ENCODE results near the gene PTGFR.

DNA sequence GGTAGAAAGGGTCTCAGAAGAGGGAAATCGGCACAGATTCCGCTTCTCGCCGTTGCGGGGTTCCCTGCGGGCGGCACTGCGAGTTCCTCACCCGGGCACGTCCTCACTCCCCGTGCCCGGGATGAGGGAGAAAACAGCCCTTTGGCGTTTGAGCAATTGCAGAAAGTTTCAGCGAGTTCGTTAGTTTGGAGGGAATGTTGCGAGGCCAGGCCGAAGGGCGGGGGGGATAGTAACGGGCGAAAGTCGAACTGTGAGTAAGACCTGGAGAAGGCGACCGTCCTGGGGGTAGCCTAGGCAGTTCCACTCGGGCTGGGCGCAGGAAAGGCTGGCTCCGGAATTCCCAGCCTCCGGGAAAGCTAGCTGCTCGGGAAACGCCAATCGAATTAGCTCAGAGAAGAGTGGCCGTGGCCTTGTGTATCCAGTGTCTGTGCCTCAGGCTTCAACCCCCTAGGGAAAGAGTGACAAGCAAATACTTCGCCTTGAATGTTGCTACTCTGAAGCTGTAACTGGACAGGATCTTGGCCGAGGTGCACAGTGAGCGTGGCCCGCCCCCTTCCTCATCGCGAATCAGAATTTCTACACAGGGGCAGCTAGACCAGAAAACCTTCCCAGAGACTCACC lies 787 bp downstream of the PTGFR start:
- TF ChIP-seq, protein P1, sequence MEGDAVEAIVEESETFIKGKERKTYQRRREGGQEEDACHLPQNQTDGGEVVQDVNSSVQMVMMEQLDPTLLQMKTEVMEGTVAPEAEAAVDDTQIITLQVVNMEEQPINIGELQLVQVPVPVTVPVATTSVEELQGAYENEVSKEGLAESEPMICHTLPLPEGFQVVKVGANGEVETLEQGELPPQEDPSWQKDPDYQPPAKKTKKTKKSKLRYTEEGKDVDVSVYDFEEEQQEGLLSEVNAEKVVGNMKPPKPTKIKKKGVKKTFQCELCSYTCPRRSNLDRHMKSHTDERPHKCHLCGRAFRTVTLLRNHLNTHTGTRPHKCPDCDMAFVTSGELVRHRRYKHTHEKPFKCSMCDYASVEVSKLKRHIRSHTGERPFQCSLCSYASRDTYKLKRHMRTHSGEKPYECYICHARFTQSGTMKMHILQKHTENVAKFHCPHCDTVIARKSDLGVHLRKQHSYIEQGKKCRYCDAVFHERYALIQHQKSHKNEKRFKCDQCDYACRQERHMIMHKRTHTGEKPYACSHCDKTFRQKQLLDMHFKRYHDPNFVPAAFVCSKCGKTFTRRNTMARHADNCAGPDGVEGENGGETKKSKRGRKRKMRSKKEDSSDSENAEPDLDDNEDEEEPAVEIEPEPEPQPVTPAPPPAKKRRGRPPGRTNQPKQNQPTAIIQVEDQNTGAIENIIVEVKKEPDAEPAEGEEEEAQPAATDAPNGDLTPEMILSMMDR (IDR thresholded peaks at IDR 0.05): no peak
- TF ChIP-seq POLR2A (IDR thresholded peaks at IDR 0.05) (peak in 1 of 2 donors; percentile 19), EP300 (IDR thresholded peaks at IDR 0.05) (no peak)

Data from tibial nerve (tissue), 4 donors.